HEK293 (cell line): ENCODE data around the gene IMMP2L.

Experiments
- CTCF ChIA-PET: fragments of 350-600 bp; formaldehyde crosslinking; extraction: SDS; loops from one replicate; lab custom pipeline; 2021; ENCODE audit warnings: antibody characterized with exemption; lab: Yijun Ruan, JAX
- POLR2A ChIA-PET: fragments of 300-600 bp; formaldehyde crosslinking; extraction: SDS; loops from one replicate; lab custom pipeline; 2020; ENCODE audit warnings: antibody characterized with exemption, inconsistent platforms; lab: Yijun Ruan, JAX
- H3K27ac ChIP-seq: fragments of 200-500 bp; sonication (Bioruptor generic); 2 replicates; pipeline ENCODE4 v1.5.1; 2014; ENCODE audit warnings: low read depth, low read length, control low read depth, inconsistent platforms; ENCODE audit errors: extremely low read depth
- H3K36me3 ChIP-seq, 2 experiments: fragments of 200-500 bp in 1 of 2; sonication (Bioruptor generic) in 1 of 2; 1 replicate in 1 of 2; 2 replicates in 1 of 2; pipeline ENCODE4 v1.5.1; 2014 to 2017; ENCODE audit warnings: inconsistent platforms in 2 of 2, low read length in 2 of 2; ENCODE audit not compliant: control insufficient read depth in 2 of 2, insufficient read depth in 1 of 2
- H3K4me1 ChIP-seq: fragments of 200-500 bp; sonication (Bioruptor generic); 2 replicates; pipeline ENCODE4 v1.5.1; 2014; ENCODE audit warnings: mild to moderate bottlenecking, low read length, inconsistent platforms; ENCODE audit not compliant: control insufficient read depth, insufficient read depth
- H3K4me3 ChIP-seq: 2 replicates; pipeline ENCODE4 v1.5.1; 2011; ENCODE audit warnings: low read depth, mild to moderate bottlenecking, control low read depth, low read length, moderate library complexity
- H3K9me3 ChIP-seq: fragments of 200-500 bp; sonication (Bioruptor generic); 2 replicates; pipeline ENCODE4 v1.5.1; 2014; ENCODE audit warnings: low read depth, low read length, inconsistent platforms; ENCODE audit not compliant: control insufficient read depth, insufficient read depth
- BCL11B ChIP-seq: fragments of 450-650 bp; formaldehyde crosslinking; IDR thresholded peaks from 2 replicates; pipeline ENCODE4 v1.5.1; 2016; ENCODE audit warnings: low read depth, missing biosample characterization, missing genetic modification characterization
- KLF1 ChIP-seq: fragments of 450-650 bp; formaldehyde crosslinking; IDR thresholded peaks from 2 replicates; pipeline ENCODE4 v1.5.1; 2016; ENCODE audit warnings: missing biosample characterization, missing genetic modification characterization
- KLF9 ChIP-seq: fragments of 450-650 bp; formaldehyde crosslinking; IDR thresholded peaks from 2 replicates; pipeline ENCODE4 v1.5.1; 2016; ENCODE audit warnings: missing biosample characterization, missing genetic modification characterization, low read depth
- OSR2 ChIP-seq: fragments of 450-650 bp; formaldehyde crosslinking; IDR thresholded peaks from 2 replicates; pipeline ENCODE4 v1.5.1; 2016; ENCODE audit warnings: missing biosample characterization, missing genetic modification characterization
- PRDM2 ChIP-seq: fragments of 450-650 bp; formaldehyde crosslinking; IDR thresholded peaks from 2 replicates; pipeline ENCODE4 v1.5.1; 2016; ENCODE audit warnings: missing biosample characterization, missing genetic modification characterization, borderline replicate concordance
- REPIN1 ChIP-seq: fragments of 450-650 bp; formaldehyde crosslinking; IDR thresholded peaks from 2 replicates; pipeline ENCODE4 v1.5.1; 2017; ENCODE audit warnings: missing biosample characterization, missing genetic modification characterization, low read depth
- SALL2 ChIP-seq: fragments of 450-650 bp; formaldehyde crosslinking; IDR thresholded peaks from 2 replicates; pipeline ENCODE4 v1.5.0; 2017; ENCODE audit warnings: missing biosample characterization, mild to moderate bottlenecking, missing genetic modification characterization, borderline replicate concordance
- ZBTB48 ChIP-seq: fragments of 450-650 bp; formaldehyde crosslinking; IDR thresholded peaks from 2 replicates; pipeline ENCODE4 v1.5.1; 2016; ENCODE audit warnings: missing biosample characterization, missing genetic modification characterization
- ZFP37 ChIP-seq: fragments of 450-650 bp; formaldehyde crosslinking; IDR thresholded peaks from 2 replicates; pipeline ENCODE4 v1.5.1; 2016; ENCODE audit warnings: missing biosample characterization, missing genetic modification characterization
- ZIC2 ChIP-seq: fragments of 450-650 bp; formaldehyde crosslinking; IDR thresholded peaks from 2 replicates; pipeline ENCODE4 v1.5.1; 2016; ENCODE audit warnings: missing biosample characterization, missing genetic modification characterization
- ZNF138 ChIP-seq: fragments of 450-650 bp; formaldehyde crosslinking; IDR thresholded peaks from 2 replicates; pipeline ENCODE4 v1.5.1; 2016; ENCODE audit warnings: missing biosample characterization, missing genetic modification characterization, borderline replicate concordance
- ZNF140 ChIP-seq: fragments of 450-650 bp; formaldehyde crosslinking; IDR thresholded peaks from 2 replicates; pipeline ENCODE4 v1.5.1; 2016; ENCODE audit warnings: missing biosample characterization, missing genetic modification characterization
- ZNF16 ChIP-seq: fragments of 450-650 bp; formaldehyde crosslinking; IDR thresholded peaks from 2 replicates; pipeline ENCODE4 v1.5.1; 2016; ENCODE audit warnings: low read depth, missing biosample characterization, missing genetic modification characterization
- ZNF211 ChIP-seq: fragments of 450-650 bp; formaldehyde crosslinking; IDR thresholded peaks from 2 replicates; pipeline ENCODE4 v1.5.1; 2016; ENCODE audit warnings: low read depth, missing biosample characterization, missing genetic modification characterization
- ZNF221 ChIP-seq: fragments of 450-650 bp; formaldehyde crosslinking; IDR thresholded peaks from 2 replicates; pipeline ENCODE4 v1.5.1; 2017; ENCODE audit warnings: missing biosample characterization, missing genetic modification characterization, borderline replicate concordance
- ZNF274 ChIP-seq, 2 experiments: fragments of 200-500 bp in 1 of 2; fragments of 450-650 bp in 1 of 2; sonication (Bioruptor generic) in 1 of 2; formaldehyde crosslinking in 1 of 2; IDR thresholded peaks; 2 replicates each; pipeline versions ENCODE4 v1.5.1 to v1.6.1; 2014 to 2016; ENCODE audit warnings: borderline replicate concordance in 1 of 2, inconsistent platforms in 1 of 2, low read length in 1 of 2, missing biosample characterization in 1 of 2, missing genetic modification characterization in 1 of 2
- ZNF394 ChIP-seq: fragments of 450-650 bp; formaldehyde crosslinking; IDR thresholded peaks from 2 replicates; pipeline ENCODE4 v1.5.1; 2016; ENCODE audit warnings: missing biosample characterization, missing genetic modification characterization, mild to moderate bottlenecking, moderate library complexity, borderline replicate concordance
- ZNF473 ChIP-seq: fragments of 450-650 bp; formaldehyde crosslinking; IDR thresholded peaks from 2 replicates; pipeline ENCODE4 v1.5.1; 2017; ENCODE audit warnings: missing biosample characterization, missing genetic modification characterization
- ZNF596 ChIP-seq: fragments of 450-650 bp; IDR thresholded peaks from 2 replicates; pipeline ENCODE4 v1.5.0; 2018; ENCODE audit warnings: missing biosample characterization, mild to moderate bottlenecking, missing genetic modification characterization, moderate library complexity
- ZNF768 ChIP-seq: fragments of 450-650 bp; formaldehyde crosslinking; IDR thresholded peaks from 2 replicates; pipeline ENCODE4 v1.5.1; 2018; ENCODE audit warnings: missing biosample characterization, mild to moderate bottlenecking, missing genetic modification characterization
- ZNF776 ChIP-seq: fragments of 450-650 bp; formaldehyde crosslinking; IDR thresholded peaks from 2 replicates; pipeline ENCODE4 v1.5.0; 2017; ENCODE audit warnings: missing biosample characterization, missing genetic modification characterization, borderline replicate concordance
- ZNF830 ChIP-seq: fragments of 450-650 bp; IDR thresholded peaks from 2 replicates; pipeline ENCODE4 v1.5.0; 2018; ENCODE audit warnings: missing biosample characterization, missing genetic modification characterization, low read depth, mild to moderate bottlenecking, moderate library complexity
- TF ChIP-seq, protein P1 (sequence below): fragments of 450-650 bp; formaldehyde crosslinking; IDR thresholded peaks from 2 replicates; pipeline ENCODE4 v1.5.1; 2016; ENCODE audit warnings: missing biosample characterization, missing genetic modification characterization
- TF ChIP-seq, protein P2 (sequence below): fragments of 450-650 bp; formaldehyde crosslinking; conservative IDR thresholded peaks from 2 replicates; pipeline ENCODE4 v1.5.1; 2016; ENCODE audit warnings: low read depth, missing biosample characterization, missing genetic modification characterization
- TF ChIP-seq, protein P3 (sequence below): fragments of 450-650 bp; formaldehyde crosslinking; IDR thresholded peaks from 2 replicates; pipeline ENCODE4 v1.5.1; 2016; ENCODE audit warnings: missing biosample characterization, missing genetic modification characterization

Gene IMMP2L

GRCh38 chr7:111409714-111410422, 152.4 kb downstream of the IMMP2L start (continued):
- no peak for TF ChIP-seq PRDM2 (tag by site-specific recombination)
- TF ChIP-seq ZNF596 (tag by site-specific recombination) = no peak
- TF ChIP-seq ZNF140 (tag by site-specific recombination) = no peak
- TF ChIP-seq, protein P1, sequence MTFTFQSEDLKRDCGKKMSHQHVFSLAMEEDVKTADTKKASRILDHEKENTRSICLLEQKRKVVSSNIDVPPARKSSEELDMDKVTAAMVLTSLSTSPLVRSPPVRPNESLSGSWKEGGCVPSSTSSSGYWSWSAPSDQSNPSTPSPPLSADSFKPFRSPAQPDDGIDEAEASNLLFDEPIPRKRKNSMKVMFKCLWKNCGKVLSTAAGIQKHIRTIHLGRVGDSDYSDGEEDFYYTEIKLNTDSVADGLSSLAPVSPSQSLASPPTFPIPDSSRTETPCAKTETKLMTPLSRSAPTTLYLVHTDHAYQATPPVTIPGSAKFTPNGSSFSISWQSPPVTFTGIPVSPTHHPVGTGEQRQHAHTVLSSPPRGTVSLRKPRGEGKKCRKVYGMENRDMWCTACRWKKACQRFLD (tag by site-specific recombination) = no peak
- TF ChIP-seq ZNF776 (tag by site-specific recombination) = no peak
- no peak for TF ChIP-seq ZFP37 (tag by site-specific recombination)
- TF ChIP-seq KLF9 (tag by site-specific recombination) = no peak

DNA sequence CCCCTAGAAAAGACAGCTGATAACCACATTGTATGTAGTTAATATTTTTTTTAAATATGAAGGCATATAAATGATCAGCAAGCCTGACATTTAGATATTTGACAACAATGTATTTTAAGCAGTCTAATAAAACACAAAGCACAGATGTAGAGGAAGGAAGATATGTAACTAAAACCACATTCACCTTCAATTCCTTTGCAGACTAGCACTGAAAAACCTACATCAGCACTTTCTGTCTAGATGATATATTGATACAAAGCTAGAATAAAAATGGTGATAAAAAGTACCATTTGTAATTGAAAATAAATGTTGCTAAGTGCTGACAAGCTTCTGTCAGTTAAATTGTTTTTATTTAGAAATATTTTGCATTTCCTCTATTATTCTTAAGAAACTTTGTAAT, 153.6 kb downstream of the IMMP2L start:
- ChIA-PET CTCF (no interaction called here), POLR2A (no interaction called here)
- no peaks in the 10 kb centered on the region for H3K9me3 ChIP-seq
- H3K4me1 ChIP-seq = no peaks in the 10 kb centered on the region
- H3K27ac ChIP-seq = no peak overlapping the region
- no peak overlapping the region for H3K4me3 ChIP-seq
- no peaks in the 10 kb centered on the region for H3K36me3 ChIP-seq
- TF ChIP-seq ZNF473 (tag by site-specific recombination) (no peak), SALL2 (tag by site-specific recombination) (no peak), ZNF221 (no peak), ZNF830 (tag by site-specific recombination) (no peak), ZIC2 (tag by site-specific recombination) (no peak), ZNF394 (no peak), ZNF211 (tag by site-specific recombination) (no peak), ZNF16 (tag by site-specific recombination) (no peak), KLF1 (tag by site-specific recombination) (no peak), OSR2 (no peak), REPIN1 (tag by site-specific recombination) (no peak), ZNF138 (tag by site-specific recombination) (no peak), ZNF768 (no peak), ZBTB48 (tag by site-specific recombination) (no peak), BCL11B (no peak), ZNF274 (IDR thresholded peaks at IDR 0.05; ENCODE audit: low read length) (no peak), ZNF274 (tag by site-specific recombination; IDR thresholded peaks at IDR 0.05; ENCODE audit: borderline replicate concordance) (no peak)
- TF ChIP-seq, protein P2, sequence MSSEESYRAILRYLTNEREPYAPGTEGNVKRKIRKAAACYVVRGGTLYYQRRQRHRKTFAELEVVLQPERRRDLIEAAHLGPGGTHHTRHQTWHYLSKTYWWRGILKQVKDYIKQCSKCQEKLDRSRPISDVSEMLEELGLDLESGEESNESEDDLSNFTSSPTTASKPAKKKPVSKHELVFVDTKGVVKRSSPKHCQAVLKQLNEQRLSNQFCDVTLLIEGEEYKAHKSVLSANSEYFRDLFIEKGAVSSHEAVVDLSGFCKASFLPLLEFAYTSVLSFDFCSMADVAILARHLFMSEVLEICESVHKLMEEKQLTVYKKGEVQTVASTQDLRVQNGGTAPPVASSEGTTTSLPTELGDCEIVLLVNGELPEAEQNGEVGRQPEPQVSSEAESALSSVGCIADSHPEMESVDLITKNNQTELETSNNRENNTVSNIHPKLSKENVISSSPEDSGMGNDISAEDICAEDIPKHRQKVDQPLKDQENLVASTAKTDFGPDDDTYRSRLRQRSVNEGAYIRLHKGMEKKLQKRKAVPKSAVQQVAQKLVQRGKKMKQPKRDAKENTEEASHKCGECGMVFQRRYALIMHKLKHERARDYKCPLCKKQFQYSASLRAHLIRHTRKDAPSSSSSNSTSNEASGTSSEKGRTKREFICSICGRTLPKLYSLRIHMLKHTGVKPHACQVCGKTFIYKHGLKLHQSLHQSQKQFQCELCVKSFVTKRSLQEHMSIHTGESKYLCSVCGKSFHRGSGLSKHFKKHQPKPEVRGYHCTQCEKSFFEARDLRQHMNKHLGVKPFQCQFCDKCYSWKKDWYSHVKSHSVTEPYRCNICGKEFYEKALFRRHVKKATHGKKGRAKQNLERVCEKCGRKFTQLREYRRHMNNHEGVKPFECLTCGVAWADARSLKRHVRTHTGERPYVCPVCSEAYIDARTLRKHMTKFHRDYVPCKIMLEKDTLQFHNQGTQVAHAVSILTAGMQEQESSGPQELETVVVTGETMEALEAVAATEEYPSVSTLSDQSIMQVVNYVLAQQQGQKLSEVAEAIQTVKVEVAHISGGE (tag by site-specific recombination) = no peak
- TF ChIP-seq, protein P3, sequence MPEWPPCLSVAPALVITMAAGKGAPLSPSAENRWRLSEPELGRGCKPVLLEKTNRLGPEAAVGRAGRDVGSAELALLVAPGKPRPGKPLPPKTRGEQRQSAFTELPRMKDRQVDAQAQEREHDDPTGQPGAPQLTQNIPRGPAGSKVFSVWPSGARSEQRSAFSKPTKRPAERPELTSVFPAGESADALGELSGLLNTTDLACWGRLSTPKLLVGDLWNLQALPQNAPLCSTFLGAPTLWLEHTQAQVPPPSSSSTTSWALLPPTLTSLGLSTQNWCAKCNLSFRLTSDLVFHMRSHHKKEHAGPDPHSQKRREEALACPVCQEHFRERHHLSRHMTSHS (tag by site-specific recombination) = no peak
